GM12874 (cell line): ENCODE results near the gene PPP2R2C.

Experiments
- CTCF ChIP-seq: IDR thresholded peaks from 2 replicates; pipeline ENCODE4 v1.5.1; 2011; ENCODE audit warnings: low read depth, mild to moderate bottlenecking, control low read depth, low read length, moderate library complexity; ENCODE audit not compliant: insufficient read depth

The PPP2R2C gene

GRCh38 chr4:6500481-6501140 is 28.2 kb upstream of the PPP2R2C start:
- TF ChIP-seq CTCF, result no peak

- TF ChIP-seq CTCF, result no peak
Measured at GRCh38 chr4:6499238-6499600, 26.8 kb upstream of the PPP2R2C start.

DNA sequence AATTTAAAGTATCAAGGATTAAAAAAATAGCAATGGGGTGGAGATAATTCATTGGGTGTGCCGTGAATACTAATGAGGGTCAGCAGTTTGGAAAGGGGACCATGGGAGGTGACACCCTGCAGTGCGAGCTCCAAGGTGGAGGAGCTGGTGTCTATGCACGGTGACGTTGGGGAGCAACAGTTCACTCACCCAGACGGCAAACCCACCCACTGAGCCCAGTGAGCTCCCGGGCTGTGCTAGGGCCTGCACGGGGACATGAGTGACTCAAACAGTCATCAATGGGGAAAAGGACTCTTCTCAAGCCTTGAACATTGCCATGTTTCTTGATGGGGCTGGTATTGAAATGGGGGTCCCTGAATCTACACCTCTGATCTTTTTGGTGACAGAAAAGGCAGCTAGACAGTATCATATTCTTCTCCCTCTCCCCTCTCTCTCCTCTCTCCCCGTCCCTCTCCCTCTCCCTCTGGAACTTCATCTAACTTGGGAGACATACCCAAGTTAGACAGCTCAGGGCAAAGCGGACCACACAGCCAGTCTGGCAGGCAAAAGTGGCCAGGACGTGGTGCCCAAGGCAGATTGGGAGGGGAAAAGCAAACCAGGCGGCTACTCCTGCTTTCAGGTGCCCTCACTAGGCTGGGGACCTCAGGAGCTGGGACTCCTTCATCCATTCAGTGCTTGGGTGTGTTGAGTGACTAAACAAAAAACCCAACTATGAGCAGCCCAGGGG is 26.3 kb upstream of the PPP2R2C start:
- no peak for TF ChIP-seq CTCF

GRCh38 chr4:6497796-6498195 is 25.4 kb upstream of the PPP2R2C start:
- no peak for TF ChIP-seq CTCF

DNA sequence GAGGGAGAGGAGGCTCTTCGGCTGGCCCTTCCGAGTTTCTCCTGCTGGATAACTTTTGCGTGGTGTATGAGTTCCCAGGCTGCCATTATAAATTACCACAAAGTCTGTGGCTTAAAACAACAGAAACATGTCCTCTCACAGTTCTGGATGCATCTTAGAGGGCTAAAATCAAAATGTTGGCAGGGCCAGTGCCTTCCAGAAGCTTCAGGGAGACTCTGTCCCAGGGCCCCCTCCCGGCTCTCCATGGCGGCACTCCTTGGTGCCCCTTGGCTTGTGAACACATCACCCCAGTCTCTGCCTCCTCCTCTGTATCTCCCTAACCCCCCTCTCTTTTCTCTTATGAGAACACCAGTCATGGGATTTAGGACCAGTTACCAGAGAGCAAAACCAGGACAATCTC is 23.3 kb upstream of the PPP2R2C start:
- TF ChIP-seq CTCF, result no peak

- TF ChIP-seq CTCF, result no peak
Measured at GRCh38 chr4:6495296-6495590, 22.8 kb upstream of the PPP2R2C start.

GRCh38 chr4:6494431-6495295 is 22.2 kb upstream of the PPP2R2C start:
- TF ChIP-seq CTCF, result no peak
